DND-41 (cell line): ENCODE data around the gene GTF2IRD1.

Experiments
- CTCF ChIP-seq: IDR thresholded peaks from 2 replicates; pipeline ENCODE4 v1.5.1; 2012; ENCODE audit warnings: borderline replicate concordance, low read length, moderate library complexity, mild to moderate bottlenecking; ENCODE audit not compliant: poor library complexity, severe bottlenecking; ENCODE audit errors: extremely low read depth
- EZH2 ChIP-seq: IDR thresholded peaks from 3 replicates; pipeline ENCODE4 v1.6.1; 2012; ENCODE audit warnings: borderline replicate concordance, low read depth, mild to moderate bottlenecking, moderate library complexity, low read length, inconsistent platforms; ENCODE audit not compliant: severe bottlenecking

- TF ChIP-seq CTCF = no peak
- no peak for TF ChIP-seq EZH2
These were observed 64.3 kb downstream of the GTF2IRD1 start for GRCh38 chr7:74518041-74518440.
